ENCODE measurements around the gene KDM4C.

Gene KDM4C

GRCh38 chr9:6959270-6960000, 201.7 kb downstream of the KDM4C start:
- TF ChIP-seq, protein P1, sequence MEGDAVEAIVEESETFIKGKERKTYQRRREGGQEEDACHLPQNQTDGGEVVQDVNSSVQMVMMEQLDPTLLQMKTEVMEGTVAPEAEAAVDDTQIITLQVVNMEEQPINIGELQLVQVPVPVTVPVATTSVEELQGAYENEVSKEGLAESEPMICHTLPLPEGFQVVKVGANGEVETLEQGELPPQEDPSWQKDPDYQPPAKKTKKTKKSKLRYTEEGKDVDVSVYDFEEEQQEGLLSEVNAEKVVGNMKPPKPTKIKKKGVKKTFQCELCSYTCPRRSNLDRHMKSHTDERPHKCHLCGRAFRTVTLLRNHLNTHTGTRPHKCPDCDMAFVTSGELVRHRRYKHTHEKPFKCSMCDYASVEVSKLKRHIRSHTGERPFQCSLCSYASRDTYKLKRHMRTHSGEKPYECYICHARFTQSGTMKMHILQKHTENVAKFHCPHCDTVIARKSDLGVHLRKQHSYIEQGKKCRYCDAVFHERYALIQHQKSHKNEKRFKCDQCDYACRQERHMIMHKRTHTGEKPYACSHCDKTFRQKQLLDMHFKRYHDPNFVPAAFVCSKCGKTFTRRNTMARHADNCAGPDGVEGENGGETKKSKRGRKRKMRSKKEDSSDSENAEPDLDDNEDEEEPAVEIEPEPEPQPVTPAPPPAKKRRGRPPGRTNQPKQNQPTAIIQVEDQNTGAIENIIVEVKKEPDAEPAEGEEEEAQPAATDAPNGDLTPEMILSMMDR (IDR thresholded peaks at IDR 0.05; ENCODE audit: insufficient read depth, low read length, poor library complexity, severe bottlenecking) = no peak
- no peak for TF ChIP-seq EZH2phosphoT487 (conservative IDR thresholded peaks at IDR 0.05; ENCODE audit: low read length)
- H3K4me2 ChIP-seq (ENCODE audit: low read depth, low read length, poor library complexity, severe bottlenecking) = no peak overlapping the region
- H3F3A ChIP-seq (ENCODE audit: insufficient read depth) = no peaks in the 10 kb centered on the region
- H3K9ac ChIP-seq (ENCODE audit: low read length) = no peak overlapping the region
- H2AFZ ChIP-seq (ENCODE audit: low read depth, low read length, severe bottlenecking) = no peak overlapping the region
- H3K27me3 ChIP-seq (ENCODE audit: low read length) = no peaks in the 10 kb centered on the region
- no peaks in the 10 kb centered on the region for H3K36me3 ChIP-seq (ENCODE audit: low read length)
- H3K4me3 ChIP-seq (ENCODE audit: insufficient read depth, low read length, poor library complexity, severe bottlenecking) = no peak overlapping the region
- H3K9me3 ChIP-seq (ENCODE audit: insufficient read depth, low read length) = no peaks in the 10 kb centered on the region
- H3K79me2 ChIP-seq (ENCODE audit: insufficient read depth, low read length) = no peaks in the 10 kb centered on the region
- H4K20me1 ChIP-seq (ENCODE audit: low read depth, low read length) = no peaks in the 10 kb centered on the region
- no peak overlapping the region for H3K27ac ChIP-seq (ENCODE audit: low read depth, low read length)
- no peaks in the 10 kb centered on the region for H3K9me2 ChIP-seq (replicated peaks; ENCODE audit: insufficient read depth, low read length)

DNA sequence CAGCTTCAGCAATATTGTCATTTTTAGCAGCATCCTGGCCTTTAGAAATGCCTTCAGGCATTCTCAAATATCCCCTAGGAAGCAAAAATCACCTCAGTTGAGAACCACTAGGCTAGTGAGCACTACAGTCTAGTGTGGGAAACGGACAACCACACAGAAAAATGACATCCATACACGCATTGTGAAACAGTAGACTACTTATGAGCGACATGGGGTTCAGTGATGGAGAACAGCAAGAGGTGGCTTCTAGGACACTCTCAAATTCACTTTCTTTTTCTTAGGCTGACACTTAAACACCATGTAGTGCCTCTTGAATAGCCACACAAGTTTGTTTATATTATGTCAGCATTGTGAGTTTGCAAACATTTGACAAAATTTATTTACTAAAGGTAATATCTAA, 203.0 kb downstream of the KDM4C start:
- Histone ChIP-seq H3K27ac (ENCODE audit: low read depth, low read length) (no peak overlapping the region), H3K4me3 (ENCODE audit: insufficient read depth, low read length, poor library complexity, severe bottlenecking) (no peak overlapping the region), H2AFZ (ENCODE audit: low read depth, low read length, severe bottlenecking) (no peak overlapping the region), H3K27me3 (ENCODE audit: low read length) (no peaks in the 10 kb centered on the region), H3K4me2 (ENCODE audit: low read depth, low read length, poor library complexity, severe bottlenecking) (no peak overlapping the region), H3F3A (ENCODE audit: insufficient read depth) (no peaks in the 10 kb centered on the region), H4K20me1 (ENCODE audit: low read depth, low read length) (no peaks in the 10 kb centered on the region), H3K79me2 (ENCODE audit: insufficient read depth, low read length) (no peaks in the 10 kb centered on the region), H3K9me3 (ENCODE audit: insufficient read depth, low read length) (no peaks in the 10 kb centered on the region), H3K36me3 (ENCODE audit: low read length) (no peaks in the 10 kb centered on the region), H3K9me2 (replicated peaks; ENCODE audit: insufficient read depth, low read length) (no peaks in the 10 kb centered on the region), H3K9ac (ENCODE audit: low read length) (no peak overlapping the region)
- TF ChIP-seq, protein P1 (IDR thresholded peaks at IDR 0.05; ENCODE audit: insufficient read depth, low read length, poor library complexity, severe bottlenecking) = no peak
- TF ChIP-seq EZH2phosphoT487 (conservative IDR thresholded peaks at IDR 0.05; ENCODE audit: low read length) = no peak

- Histone ChIP-seq H4K20me1 (ENCODE audit: low read depth, low read length) (no peaks in the 10 kb centered on the region), H3K4me2 (ENCODE audit: low read depth, low read length, poor library complexity, severe bottlenecking) (no peak overlapping the region), H3F3A (ENCODE audit: insufficient read depth) (no peaks in the 10 kb centered on the region), H3K9ac (ENCODE audit: low read length) (no peak overlapping the region), H3K9me3 (ENCODE audit: insufficient read depth, low read length) (no peaks in the 10 kb centered on the region), H3K9me2 (replicated peaks; ENCODE audit: insufficient read depth, low read length) (no peaks in the 10 kb centered on the region), H2AFZ (ENCODE audit: low read depth, low read length, severe bottlenecking) (no peak overlapping the region), H3K4me3 (ENCODE audit: insufficient read depth, low read length, poor library complexity, severe bottlenecking) (no peak overlapping the region), H3K27me3 (ENCODE audit: low read length) (no peaks in the 10 kb centered on the region), H3K36me3 (ENCODE audit: low read length) (no peaks in the 10 kb centered on the region), H3K27ac (ENCODE audit: low read depth, low read length) (no peak overlapping the region), H3K79me2 (ENCODE audit: insufficient read depth, low read length) (no peaks in the 10 kb centered on the region)
- TF ChIP-seq, protein P1 (IDR thresholded peaks at IDR 0.05; ENCODE audit: insufficient read depth, low read length, poor library complexity, severe bottlenecking) = no peak
- TF ChIP-seq EZH2phosphoT487 (conservative IDR thresholded peaks at IDR 0.05; ENCODE audit: low read length) = no peak
These were observed 204.2 kb downstream of the KDM4C start for GRCh38 chr9:6961845-6962522.

All from SU-DHL-6 (cell line).